GM18861 (cell line): ENCODE measurements around the gene MIGA1.
"Not testable (repeated sequence)": the region's sequence is repeated elsewhere in the genome, so short reads cannot be mapped to it uniquely, and the experiment has no call there.

Source experiments
- ATAC-seq: cut with Tn5 transposase; IDR thresholded peaks from one replicate; pipeline ENCODE4 v1.9.1; 2021; ENCODE audit not compliant: unreplicated experiment

The MIGA1 gene

GRCh38 chr1:77779529-77780281, at the start of gene MIGA1:
Gene MIGA1 (plus strand): TSS chr1:77779649. CDS start chr1:77783253, 3,604 bp downstream.
- ATAC-seq, result peak; percentile 92

- no peak for ATAC-seq
Observed at GRCh38 chr1:77732090-77732489, 47.4 kb upstream of the MIGA1 start.

GRCh38 chr1:77739235-77739634, 40.2 kb upstream of the MIGA1 start:
- no peak for ATAC-seq

- ATAC-seq, result no peak
Observed at GRCh38 chr1:77741316-77741715, 38.1 kb upstream of the MIGA1 start.

GRCh38 chr1:77742011-77742555, 37.4 kb upstream of the MIGA1 start:
- no peak for ATAC-seq

GRCh38 chr1:77744576-77744975, 34.9 kb upstream of the MIGA1 start:
- ATAC-seq, result no peak

- ATAC-seq, result not testable (repeated sequence)
Observed at GRCh38 chr1:77749489-77749888, 30.0 kb upstream of the MIGA1 start.

- no peak for ATAC-seq
Observed at GRCh38 chr1:77756052-77756754, 23.2 kb upstream of the MIGA1 start.

GRCh38 chr1:77757066-77757584, 22.3 kb upstream of the MIGA1 start:
- no peak for ATAC-seq

GRCh38 chr1:77757603-77758002, 21.8 kb upstream of the MIGA1 start:
- no peak for ATAC-seq

GRCh38 chr1:77759071-77760028, 20.1 kb upstream of the MIGA1 start, which contains the start of gene USP33:
Gene USP33 (minus strand): TSS chr1:77759852. CDS start chr1:77741697, 18,155 bp downstream.
- peak; percentile 97 for ATAC-seq

- no peak for ATAC-seq
Observed at GRCh38 chr1:77762072-77762476, 17.4 kb upstream of the MIGA1 start.

- ATAC-seq, result no peak
Observed at GRCh38 chr1:77768006-77768405, 11.4 kb upstream of the MIGA1 start.

GRCh38 chr1:77776007-77776700, 3.3 kb upstream of the MIGA1 start:
- ATAC-seq, result no peak

- no peak for ATAC-seq
Observed at GRCh38 chr1:77781683-77782082, 2.2 kb downstream of the MIGA1 start.

- ATAC-seq, result no peak
Observed at GRCh38 chr1:77783141-77783540, 3.7 kb downstream of the MIGA1 start.

GRCh38 chr1:77786093-77786741, 6.8 kb downstream of the MIGA1 start:
- not testable (repeated sequence) for ATAC-seq

GRCh38 chr1:77794550-77794949, 15.1 kb downstream of the MIGA1 start:
- no peak for ATAC-seq

- ATAC-seq, result no peak
Observed at GRCh38 chr1:77796695-77797405, 17.4 kb downstream of the MIGA1 start.
